Measurements from ENCODE around the gene NR4A1.

Gene NR4A1

DNA sequence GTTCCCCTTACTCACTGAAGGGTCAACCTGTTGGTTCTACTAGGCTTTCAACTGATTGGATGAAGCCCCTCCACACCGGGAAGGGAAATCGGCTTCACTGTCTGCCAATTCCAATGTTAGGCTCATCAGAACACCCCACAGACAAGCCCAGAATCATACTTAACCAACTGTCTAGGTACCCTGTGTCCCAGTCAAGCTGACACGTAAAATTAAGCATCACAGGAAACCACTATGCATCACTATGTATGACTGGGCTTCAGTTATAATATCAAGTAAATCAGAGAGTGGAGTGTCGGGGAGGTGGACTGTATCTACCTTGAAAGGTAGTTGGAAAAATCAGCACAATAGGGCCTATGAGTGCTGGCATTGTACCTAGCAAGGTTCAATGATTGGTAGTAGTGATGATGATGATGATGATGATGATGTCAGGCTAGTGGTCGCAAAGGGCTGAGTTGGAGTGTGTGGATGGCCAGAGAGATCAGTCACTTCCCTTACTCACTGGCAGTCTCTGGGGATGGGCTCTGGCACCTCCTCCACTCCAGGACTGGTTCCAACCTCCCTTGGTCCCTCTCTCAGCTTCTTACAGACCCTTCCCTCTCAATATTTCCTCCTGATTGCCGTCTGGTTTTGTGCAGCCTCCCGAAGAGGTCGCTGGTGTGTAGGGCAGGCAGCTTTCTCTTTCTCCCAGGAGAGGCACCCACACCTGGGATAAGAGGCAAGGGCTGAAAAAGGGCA, 15.3 kb downstream of the NR4A1 start:
- TF ChIP-seq, protein P1, sequence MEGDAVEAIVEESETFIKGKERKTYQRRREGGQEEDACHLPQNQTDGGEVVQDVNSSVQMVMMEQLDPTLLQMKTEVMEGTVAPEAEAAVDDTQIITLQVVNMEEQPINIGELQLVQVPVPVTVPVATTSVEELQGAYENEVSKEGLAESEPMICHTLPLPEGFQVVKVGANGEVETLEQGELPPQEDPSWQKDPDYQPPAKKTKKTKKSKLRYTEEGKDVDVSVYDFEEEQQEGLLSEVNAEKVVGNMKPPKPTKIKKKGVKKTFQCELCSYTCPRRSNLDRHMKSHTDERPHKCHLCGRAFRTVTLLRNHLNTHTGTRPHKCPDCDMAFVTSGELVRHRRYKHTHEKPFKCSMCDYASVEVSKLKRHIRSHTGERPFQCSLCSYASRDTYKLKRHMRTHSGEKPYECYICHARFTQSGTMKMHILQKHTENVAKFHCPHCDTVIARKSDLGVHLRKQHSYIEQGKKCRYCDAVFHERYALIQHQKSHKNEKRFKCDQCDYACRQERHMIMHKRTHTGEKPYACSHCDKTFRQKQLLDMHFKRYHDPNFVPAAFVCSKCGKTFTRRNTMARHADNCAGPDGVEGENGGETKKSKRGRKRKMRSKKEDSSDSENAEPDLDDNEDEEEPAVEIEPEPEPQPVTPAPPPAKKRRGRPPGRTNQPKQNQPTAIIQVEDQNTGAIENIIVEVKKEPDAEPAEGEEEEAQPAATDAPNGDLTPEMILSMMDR (IDR thresholded peaks at IDR 0.05; ENCODE audit: insufficient read depth, low read depth, low read length, missing control alignments) = no peak
- no peak overlapping the region for H3K4me3 ChIP-seq (ENCODE audit: low read depth, low read length)
- no peak for DNase-seq (ENCODE audit: low read depth)

DNA sequence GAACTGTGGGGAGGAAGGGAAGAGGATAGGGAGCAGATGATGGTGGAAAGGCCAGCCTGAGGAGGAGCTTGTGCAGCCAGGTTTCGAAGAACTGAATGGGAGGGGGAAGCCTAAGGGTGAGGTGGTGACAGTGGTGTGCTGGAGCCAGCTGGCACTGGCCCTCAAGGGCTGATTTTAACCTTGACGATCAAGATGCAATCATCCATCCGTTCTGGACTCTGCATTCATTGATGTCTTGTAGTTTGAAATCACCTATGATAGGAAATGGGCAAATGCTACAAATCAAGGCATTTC, 15.8 kb downstream of the NR4A1 start:
- no peak for DNase-seq (ENCODE audit: low read depth)
- TF ChIP-seq, protein P1 (IDR thresholded peaks at IDR 0.05; ENCODE audit: insufficient read depth, low read depth, low read length, missing control alignments) = no peak
- H3K4me3 ChIP-seq (ENCODE audit: low read depth, low read length) = no peak overlapping the region

DNA sequence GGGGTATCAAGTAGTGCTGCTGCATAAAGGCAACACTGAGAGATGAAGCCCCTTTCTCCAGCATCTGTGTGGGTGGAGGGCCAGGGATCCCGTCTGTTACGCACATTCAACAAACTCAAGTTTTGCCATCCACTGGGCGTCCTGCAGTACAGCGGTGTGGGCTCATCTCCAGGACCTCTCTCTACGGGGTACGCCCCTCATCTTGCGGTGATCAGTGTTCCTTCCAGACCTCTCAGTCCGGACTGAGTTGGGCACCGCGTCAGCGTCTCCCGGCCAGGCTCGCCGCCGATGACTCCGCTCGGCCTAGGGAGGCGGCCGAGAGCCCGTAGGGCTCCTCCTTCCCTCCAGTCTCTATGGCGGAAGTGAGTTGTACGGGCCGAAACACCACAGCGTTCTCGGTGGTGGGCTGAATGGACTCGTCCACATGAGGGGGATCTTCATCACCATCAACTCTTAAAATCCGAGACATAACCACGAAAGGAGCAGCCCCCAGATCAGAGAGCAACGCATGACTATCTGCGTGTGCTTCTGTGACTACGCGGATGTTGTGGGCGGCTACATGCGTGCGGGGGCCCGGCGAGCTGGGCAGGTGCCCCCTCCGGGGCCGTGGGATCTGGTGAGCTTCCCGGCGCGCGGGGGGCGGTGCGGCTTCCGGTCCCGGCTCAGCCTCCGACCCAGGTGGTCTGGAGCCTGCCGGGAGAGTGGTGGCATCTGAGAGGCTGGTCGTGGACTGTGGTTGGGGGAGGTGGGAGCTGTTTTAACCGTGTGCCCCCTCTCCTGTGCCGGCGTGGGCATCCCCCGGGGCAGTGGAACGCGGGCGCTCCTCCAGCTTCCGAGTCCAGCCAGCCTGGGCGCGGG, 18.3 kb downstream of the NR4A1 start, which contains the start of gene ATG101:
ATG101 (plus strand) TSS at position 652 of the 858 bp plus-strand sequence. CDS start 3,673 bp downstream, outside the sequence.
- TF ChIP-seq, protein P1 (IDR thresholded peaks at IDR 0.05; ENCODE audit: insufficient read depth, low read depth, low read length, missing control alignments) = peak; percentile 89
- H3K4me3 ChIP-seq (ENCODE audit: low read depth, low read length) = peak within 1 kb of the TSS; percentile 76
- peak; percentile 97 for DNase-seq (ENCODE audit: low read depth)

DNA sequence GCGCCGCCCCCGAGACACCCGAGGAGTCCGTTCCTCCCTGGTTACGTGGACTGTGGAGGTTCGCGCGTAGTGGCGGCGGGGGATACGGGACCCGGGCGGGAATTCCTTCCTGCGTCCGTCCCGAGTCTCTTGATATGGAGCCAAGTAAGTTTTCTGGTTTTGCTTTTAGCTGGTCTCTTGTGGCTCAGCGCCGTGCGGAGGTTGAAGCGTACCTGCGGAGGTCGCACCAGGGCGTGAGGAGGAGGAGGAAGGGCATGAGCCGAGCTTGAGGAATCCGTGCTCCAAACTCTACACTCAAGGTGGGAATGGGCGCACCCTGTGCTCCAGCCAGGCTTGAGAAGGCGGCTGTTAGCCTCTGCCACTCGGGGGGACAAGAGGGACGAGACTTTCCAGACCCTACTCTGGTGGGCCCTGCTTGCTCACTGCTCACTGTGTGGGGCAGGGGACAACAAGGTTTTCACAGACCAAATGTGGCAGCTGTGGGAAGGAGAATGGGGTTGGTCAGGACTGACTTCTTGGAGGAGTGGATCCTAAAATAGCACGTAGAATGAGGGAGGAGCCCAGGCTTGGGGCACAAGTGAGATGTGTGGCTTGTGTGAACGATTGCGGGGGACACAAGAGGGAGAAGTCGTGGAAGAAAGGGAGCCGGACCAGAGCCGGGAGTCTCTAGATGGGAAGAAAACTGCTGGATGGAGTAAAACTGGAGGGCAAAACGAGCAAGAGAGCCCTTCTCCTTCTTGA, 19.1 kb downstream of the NR4A1 start:
- H3K4me3 ChIP-seq (ENCODE audit: low read depth, low read length) = peak overlapping the region; percentile 76
- no peak for DNase-seq (ENCODE audit: low read depth)
- TF ChIP-seq, protein P1 (IDR thresholded peaks at IDR 0.05; ENCODE audit: insufficient read depth, low read depth, low read length, missing control alignments) = no peak

DNA sequence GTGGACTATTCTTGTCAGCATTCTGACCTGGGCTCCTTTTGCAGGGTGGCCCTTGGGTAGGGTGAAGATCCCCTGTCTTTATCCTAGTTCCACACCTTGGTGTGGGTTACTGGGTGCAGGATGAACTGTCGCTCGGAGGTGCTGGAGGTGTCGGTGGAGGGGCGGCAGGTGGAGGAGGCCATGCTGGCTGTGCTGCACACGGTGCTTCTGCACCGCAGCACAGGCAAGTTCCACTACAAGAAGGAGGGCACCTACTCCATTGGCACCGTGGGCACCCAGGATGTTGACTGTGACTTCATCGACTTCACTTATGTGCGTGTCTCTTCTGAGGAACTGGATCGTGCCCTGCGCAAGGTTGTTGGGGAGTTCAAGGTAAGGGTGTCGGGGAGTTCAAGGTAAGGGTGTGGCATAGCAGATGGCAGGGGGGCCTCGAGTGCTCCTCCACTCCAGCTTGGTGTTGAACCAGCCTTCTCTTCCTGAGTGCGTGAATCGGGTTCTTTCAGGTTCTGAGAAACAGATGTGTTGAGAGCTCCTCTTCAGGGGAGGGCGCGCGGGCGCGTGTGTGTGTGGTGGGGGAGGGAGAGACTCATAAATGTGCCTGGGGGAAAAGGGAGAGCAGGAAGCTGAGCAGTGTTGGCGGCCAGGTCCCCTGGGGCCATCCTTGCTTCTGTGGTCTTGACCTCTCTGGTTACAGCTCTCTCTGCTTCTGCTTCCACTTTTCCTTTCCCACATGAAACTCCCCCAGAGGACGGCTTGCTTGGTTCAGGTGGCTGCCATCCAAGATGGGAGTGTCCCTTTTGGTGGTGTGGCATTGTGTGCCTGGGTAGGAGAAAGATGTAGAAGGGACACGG, 22.5 kb downstream of the NR4A1 start:
- TF ChIP-seq, protein P1 (IDR thresholded peaks at IDR 0.05; ENCODE audit: insufficient read depth, low read depth, low read length, missing control alignments) = no peak
- DNase-seq (ENCODE audit: low read depth) = peak; percentile 79
- H3K4me3 ChIP-seq (ENCODE audit: low read depth, low read length) = no peak overlapping the region
